ENCODE results near the gene CEP68.

Gene CEP68

DNA sequence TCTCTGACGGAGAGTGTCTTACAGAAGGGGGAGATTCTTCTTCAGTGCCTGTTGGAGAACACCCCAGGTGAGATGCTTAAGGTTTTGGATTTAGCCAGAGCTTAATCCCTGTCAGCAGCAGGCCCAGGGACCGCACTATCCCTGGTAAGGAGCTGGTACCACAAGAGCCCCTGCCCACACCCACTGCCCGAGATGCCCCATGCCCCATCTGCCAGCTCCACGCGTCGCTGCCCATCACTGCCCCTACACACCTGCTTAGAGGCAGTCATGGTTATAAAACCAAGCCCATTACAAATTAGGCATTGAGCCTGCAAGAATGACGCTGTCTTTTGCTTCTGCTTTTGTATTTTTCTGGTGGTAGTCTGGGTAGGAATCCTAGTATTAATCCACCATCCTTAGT lies 21.7 kb downstream of the CEP68 start:
- no peaks in the 10 kb centered on the region for H3K27me3 ChIP-seq
- no peaks in the 10 kb centered on the region for H3K4me1 ChIP-seq
- H3K36me3 ChIP-seq = no peaks in the 10 kb centered on the region; the same call in 1 of the 2 replicates
- TF ChIP-seq, protein P1, sequence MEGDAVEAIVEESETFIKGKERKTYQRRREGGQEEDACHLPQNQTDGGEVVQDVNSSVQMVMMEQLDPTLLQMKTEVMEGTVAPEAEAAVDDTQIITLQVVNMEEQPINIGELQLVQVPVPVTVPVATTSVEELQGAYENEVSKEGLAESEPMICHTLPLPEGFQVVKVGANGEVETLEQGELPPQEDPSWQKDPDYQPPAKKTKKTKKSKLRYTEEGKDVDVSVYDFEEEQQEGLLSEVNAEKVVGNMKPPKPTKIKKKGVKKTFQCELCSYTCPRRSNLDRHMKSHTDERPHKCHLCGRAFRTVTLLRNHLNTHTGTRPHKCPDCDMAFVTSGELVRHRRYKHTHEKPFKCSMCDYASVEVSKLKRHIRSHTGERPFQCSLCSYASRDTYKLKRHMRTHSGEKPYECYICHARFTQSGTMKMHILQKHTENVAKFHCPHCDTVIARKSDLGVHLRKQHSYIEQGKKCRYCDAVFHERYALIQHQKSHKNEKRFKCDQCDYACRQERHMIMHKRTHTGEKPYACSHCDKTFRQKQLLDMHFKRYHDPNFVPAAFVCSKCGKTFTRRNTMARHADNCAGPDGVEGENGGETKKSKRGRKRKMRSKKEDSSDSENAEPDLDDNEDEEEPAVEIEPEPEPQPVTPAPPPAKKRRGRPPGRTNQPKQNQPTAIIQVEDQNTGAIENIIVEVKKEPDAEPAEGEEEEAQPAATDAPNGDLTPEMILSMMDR (IDR thresholded peaks at IDR 0.05; ENCODE audit: low read depth, low read length) = no peak
- DNase-seq = no peak
- H3K4me3 ChIP-seq (ENCODE audit: low read depth, low read length) = no peak overlapping the region
- no peaks in the 10 kb centered on the region for H3K9me3 ChIP-seq

DNA sequence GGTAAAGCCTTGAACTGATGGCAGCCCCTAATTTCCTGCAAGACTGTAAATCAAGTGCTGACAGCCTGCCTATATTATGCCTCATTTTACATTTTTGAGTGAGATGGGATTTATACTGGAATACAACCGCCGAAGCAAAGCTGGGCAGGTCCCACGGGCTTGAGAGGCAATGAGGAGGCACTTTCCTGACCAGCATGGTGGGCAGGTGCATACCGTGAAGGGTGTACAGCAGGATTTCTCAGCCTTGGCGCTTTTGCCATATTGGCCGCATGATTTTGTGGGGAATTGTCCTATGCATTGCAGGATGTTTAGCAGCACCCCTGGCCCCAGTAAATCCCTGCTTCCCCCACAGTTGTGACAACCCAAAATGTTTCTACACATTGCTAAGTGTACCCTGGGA lies 22.8 kb downstream of the CEP68 start:
- H3K27me3 ChIP-seq = no peaks in the 10 kb centered on the region
- H3K4me3 ChIP-seq (ENCODE audit: low read depth, low read length) = no peak overlapping the region
- no peaks in the 10 kb centered on the region for H3K4me1 ChIP-seq
- no peaks in the 10 kb centered on the region for H3K9me3 ChIP-seq
- TF ChIP-seq, protein P1 (IDR thresholded peaks at IDR 0.05; ENCODE audit: low read depth, low read length) = no peak
- peaks cover 5% of the 10 kb centered on the region; the same call in 1 of the 2 replicates for H3K36me3 ChIP-seq
- DNase-seq = no peak

DNA sequence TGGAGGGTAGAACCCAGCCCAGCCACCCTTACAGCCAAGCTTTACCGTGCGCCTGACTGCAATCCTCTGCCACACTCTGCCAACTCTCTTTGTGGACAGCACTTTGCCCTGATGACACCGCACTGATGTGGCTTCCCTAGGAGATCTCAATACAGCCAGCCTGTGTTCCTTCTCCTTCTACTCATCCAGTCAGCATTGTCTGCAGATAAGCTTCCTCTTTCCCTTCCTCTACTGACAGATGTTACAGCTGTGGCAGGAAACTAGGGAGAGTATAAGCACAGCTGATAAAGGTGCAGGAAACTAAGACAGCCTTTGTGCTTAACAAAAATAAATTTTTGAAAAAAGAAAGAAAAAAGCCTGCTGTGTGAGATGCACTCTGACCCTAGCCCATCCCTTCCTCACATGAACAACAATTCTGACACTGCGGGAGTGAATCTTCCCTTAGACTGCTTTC lies 25.0 kb downstream of the CEP68 start:
- TF ChIP-seq, protein P1 (IDR thresholded peaks at IDR 0.05; ENCODE audit: low read depth, low read length) = no peak
- Histone ChIP-seq H3K4me3 (ENCODE audit: low read depth, low read length) (no peak overlapping the region), H3K27me3 (no peaks in the 10 kb centered on the region), H3K9me3 (no peaks in the 10 kb centered on the region), H3K4me1 (no peaks in the 10 kb centered on the region), H3K36me3 (peaks cover 5% of the 10 kb centered on the region; the same call in 1 of the 2 replicates)
- no peak for DNase-seq

GRCh38 chr2:65085148-65085547 lies 28.9 kb downstream of the CEP68 start:
- Histone ChIP-seq H3K4me3 (ENCODE audit: low read depth, low read length) (no peak overlapping the region), H3K9me3 (no peaks in the 10 kb centered on the region), H3K4me1 (no peaks in the 10 kb centered on the region), H3K27me3 (no peaks in the 10 kb centered on the region), H3K36me3 (peaks cover 5% of the 10 kb centered on the region; the same call in 1 of the 2 replicates)
- DNase-seq = no peak
- TF ChIP-seq, protein P1 (IDR thresholded peaks at IDR 0.05; ENCODE audit: low read depth, low read length) = no peak

DNA sequence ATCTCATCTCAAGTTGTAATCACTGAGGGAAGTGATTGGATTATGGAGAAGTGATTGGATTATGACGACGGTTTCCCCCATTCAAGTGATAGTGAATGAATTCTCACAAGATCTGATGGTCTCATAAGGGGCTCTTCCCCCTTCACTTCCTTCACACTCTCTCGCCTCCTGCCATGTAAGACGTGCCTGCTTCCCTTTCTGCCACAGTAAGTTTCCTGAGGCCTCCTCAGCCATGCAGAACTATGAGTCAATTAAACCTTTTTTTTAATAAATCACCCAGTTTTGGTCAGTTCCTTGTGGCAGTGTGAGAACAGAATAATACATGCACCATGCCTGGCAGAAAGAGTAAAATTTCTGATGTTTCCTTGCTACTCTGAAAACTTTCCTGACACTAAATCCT lies 36.6 kb downstream of the CEP68 start:
- H3K36me3 ChIP-seq = no peaks in the 10 kb centered on the region
- H3K27me3 ChIP-seq = no peaks in the 10 kb centered on the region
- no peak for DNase-seq
- TF ChIP-seq, protein P1 (IDR thresholded peaks at IDR 0.05; ENCODE audit: low read depth, low read length) = no peak
- H3K9me3 ChIP-seq = no peaks in the 10 kb centered on the region
- no peaks in the 10 kb centered on the region for H3K4me1 ChIP-seq
- no peak overlapping the region for H3K4me3 ChIP-seq (ENCODE audit: low read depth, low read length)

- no peak for DNase-seq
- H3K36me3 ChIP-seq = no peaks in the 10 kb centered on the region
- TF ChIP-seq, protein P1 (IDR thresholded peaks at IDR 0.05; ENCODE audit: low read depth, low read length) = no peak
- H3K9me3 ChIP-seq = no peaks in the 10 kb centered on the region
- H3K27me3 ChIP-seq = no peaks in the 10 kb centered on the region
- no peak overlapping the region for H3K4me3 ChIP-seq (ENCODE audit: low read depth, low read length)
- no peaks in the 10 kb centered on the region for H3K4me1 ChIP-seq
Measured at GRCh38 chr2:65093211-65093610, 37.0 kb downstream of the CEP68 start.

All from BE2C (cell line).